SK-N-SH (cell line): ENCODE data around the gene TPP1. TPM values are rescaled to one million over a fixed set of nuclear protein-coding genes. Genes with fewer than 3 reads are reported as not detected.

ENCODE experiments used
- CTCF ChIA-PET: fragments of 300-600, 350-600 bp; formaldehyde crosslinking; extraction: SDS; loops from one replicate; lab custom pipeline; 2021; lab: Yijun Ruan, JAX
- POLR2A ChIA-PET: fragments of 350-600 bp; sonication (Branson Sonifier 250); formaldehyde crosslinking; extraction: SDS; loops from one replicate; lab custom pipeline; 2020; ENCODE audit warnings: antibody characterized with exemption, inconsistent platforms; lab: Yijun Ruan, JAX
- DNase-seq: peaks from one replicate; pipeline ENCODE4 v3.0.0; 2012
- H2AFZ ChIP-seq: fragments of 200-600 bp; sonication (generic); 2 replicates; pipeline ENCODE4 v1.8.1; 2016; ENCODE audit warnings: antibody characterized with exemption, mild to moderate bottlenecking, low read depth
- H3F3A ChIP-seq: fragments of 200-600 bp; sonication (generic); replicated peaks from 2 replicates; pipeline ENCODE3; 2016; ENCODE audit warnings: antibody characterized with exemption, mild to moderate bottlenecking; ENCODE audit not compliant: insufficient read depth
- H3K27ac ChIP-seq, 2 experiments: fragments of 200-500 bp in 1 of 2; fragments of 200-600 bp in 1 of 2; sonication (Bioruptor generic) in 1 of 2; sonication (generic), shearing (Covaris generic) in 1 of 2; 2 replicates each; pipeline versions ENCODE4 v1.5.1 to v1.6.1; 2014 to 2016; ENCODE audit warnings: low read depth in 2 of 2, inconsistent platforms in 1 of 2, low read length in 1 of 2, mild to moderate bottlenecking in 1 of 2, mixed read lengths in 1 of 2
- H3K27me3 ChIP-seq: fragments of 200-600 bp; sonication (generic), shearing (Covaris generic); 2 replicates; pipeline ENCODE4 v1.6.1; 2016; ENCODE audit warnings: mixed run types; ENCODE audit not compliant: insufficient read depth
- H3K36me3 ChIP-seq, 2 experiments: fragments of 200-500 bp in 1 of 2; fragments of 200-600 bp in 1 of 2; sonication (Bioruptor generic) in 1 of 2; sonication (generic) in 1 of 2; replicated peaks in 1 of 2; 2 replicates each; pipeline versions ENCODE3 to v1.5.1; 2014 to 2016; ENCODE audit warnings: low read length in 1 of 2, mild to moderate bottlenecking in 1 of 2; ENCODE audit not compliant: insufficient read depth in 2 of 2, control insufficient read depth in 1 of 2
- H3K4me1 ChIP-seq, 2 experiments: fragments of 200-500 bp in 1 of 2; fragments of 200-600 bp in 1 of 2; sonication (Bioruptor generic) in 1 of 2; sonication (generic), shearing (Covaris generic) in 1 of 2; 2 replicates each; pipeline versions ENCODE4 v1.5.1 to v1.6.1; 2014 to 2016; ENCODE audit warnings: low read depth in 1 of 2, low read length in 1 of 2, mixed run types in 1 of 2; ENCODE audit not compliant: insufficient read depth in 2 of 2, control insufficient read depth in 1 of 2
- H3K4me2 ChIP-seq: fragments of 200-600 bp; sonication (generic), shearing (Covaris generic); 2 replicates; pipeline ENCODE4 v1.6.1; 2017; ENCODE audit warnings: mixed run types
- H3K4me3 ChIP-seq, 2 experiments: fragments of 200-500 bp in 1 of 2; fragments of 200-600 bp in 1 of 2; sonication (Bioruptor generic) in 1 of 2; sonication (generic), shearing (Covaris generic) in 1 of 2; 2 replicates each; pipeline versions ENCODE4 v1.5.1 to v1.8.1; 2014 to 2016; ENCODE audit warnings: low read depth in 2 of 2, inconsistent platforms in 1 of 2, low read length in 1 of 2, mild to moderate bottlenecking in 1 of 2, mixed read lengths in 1 of 2, moderate library complexity in 1 of 2
- H3K79me2 ChIP-seq: fragments of 200-600 bp; sonication (generic); 2 replicates; pipeline ENCODE4 v1.8.1; 2017; ENCODE audit warnings: mild to moderate bottlenecking; ENCODE audit not compliant: insufficient read depth
- H3K9ac ChIP-seq: fragments of 200-600 bp; sonication (generic); 2 replicates; pipeline ENCODE4 v1.6.1; 2017; ENCODE audit warnings: mixed run types
- H3K9me2 ChIP-seq: fragments of 200-600 bp; sonication (generic); 2 replicates; pipeline ENCODE4 v1.6.1; 2017; ENCODE audit warnings: mixed run types
- H3K9me3 ChIP-seq: fragments of 200-600 bp; sonication (generic); 2 replicates; pipeline ENCODE4 v1.6.1; 2017; ENCODE audit warnings: mixed run types, mild to moderate bottlenecking, moderate library complexity
- H4K20me1 ChIP-seq: fragments of 200-600 bp; sonication (generic); 2 replicates; pipeline ENCODE4 v1.6.1; 2017; ENCODE audit warnings: mild to moderate bottlenecking, mixed run types; ENCODE audit not compliant: insufficient read depth
- CHD2 ChIP-seq: fragments of 150-350 bp; IDR thresholded peaks from 2 replicates; pipeline ENCODE4 v1.6.1; 2018; ENCODE audit warnings: low read length; ENCODE audit not compliant: partially characterized antibody
- CTCF ChIP-seq: fragments of 200-600 bp; sonication (generic); IDR thresholded peaks from 2 replicates; pipeline ENCODE4 v1.6.1; 2017; ENCODE audit warnings: antibody characterized with exemption, mild to moderate bottlenecking, moderate library complexity
- ELF1 ChIP-seq: IDR thresholded peaks from 2 replicates; pipeline ENCODE4 v1.4.0; 2012
- EP300 ChIP-seq, 2 experiments: IDR thresholded peaks; 2 replicates each; pipeline versions ENCODE4 v1.4.0 to v1.6.1; 2012; ENCODE audit warnings: borderline replicate concordance in 1 of 2, low read depth in 1 of 2, low read length in 1 of 2
- GABPA ChIP-seq: IDR thresholded peaks from 2 replicates; pipeline ENCODE4 v1.4.0; 2012; ENCODE audit warnings: low read depth, mild to moderate bottlenecking
- IRF3 ChIP-seq: fragments of 150-350 bp; IDR thresholded peaks from 2 replicates; pipeline ENCODE4 v1.6.1; 2016; ENCODE audit warnings: mild to moderate bottlenecking, low read depth, low read length
- NFIC ChIP-seq: IDR thresholded peaks from 2 replicates; pipeline ENCODE4 v1.4.0; 2012; ENCODE audit warnings: borderline replicate concordance
- NRF1 ChIP-seq: IDR thresholded peaks from 2 replicates; pipeline ENCODE4 v1.6.1; 2012; ENCODE audit warnings: low read depth, mild to moderate bottlenecking, low read length
- PBX3 ChIP-seq: IDR thresholded peaks from 2 replicates; pipeline ENCODE4; 2012
- RCOR1 ChIP-seq: fragments of 150-350 bp; IDR thresholded peaks from 2 replicates; pipeline ENCODE4 v1.6.1; 2017; ENCODE audit warnings: antibody characterized with exemption, low read length
- REST ChIP-seq: IDR thresholded peaks from 2 replicates; pipeline ENCODE4 v1.6.1; 2012; ENCODE audit warnings: mild to moderate bottlenecking, low read depth, low read length, moderate library complexity
- RFX5 ChIP-seq: IDR thresholded peaks from 2 replicates; pipeline ENCODE4 v1.6.1; 2012; ENCODE audit warnings: mild to moderate bottlenecking, improper control_type of control experiment, low read length
- SIN3A ChIP-seq: IDR thresholded peaks from 2 replicates; pipeline ENCODE4 v1.6.1; 2012; ENCODE audit warnings: low read depth, mild to moderate bottlenecking, low read length, moderate library complexity, borderline replicate concordance
- SMC3 ChIP-seq: IDR thresholded peaks from 2 replicates; pipeline ENCODE4 v1.6.1; 2012; ENCODE audit warnings: low read depth, low read length, improper control_type of control experiment
- TAF1 ChIP-seq: IDR thresholded peaks from 2 replicates; pipeline ENCODE4 v1.6.1; 2012; ENCODE audit warnings: low read depth, mild to moderate bottlenecking, low read length, moderate library complexity, borderline replicate concordance
- TEAD4 ChIP-seq: IDR thresholded peaks from 2 replicates; pipeline ENCODE4 v1.4.0; 2012; ENCODE audit warnings: mild to moderate bottlenecking, borderline replicate concordance; ENCODE audit not compliant: insufficient read depth
- USF1 ChIP-seq: IDR thresholded peaks from 2 replicates; pipeline ENCODE4 v1.4.0; 2012; ENCODE audit warnings: low read depth, borderline replicate concordance
- ZBTB33 ChIP-seq: IDR thresholded peaks from 2 replicates; pipeline ENCODE4 v1.4.0; 2012; ENCODE audit warnings: low read depth, borderline replicate concordance
- WGBS: methylation state at CpG from one replicate; pipeline ENCODE4 v1.1.6; 2017; ENCODE audit warnings: low lambda C conversion rate; 5-methylcytosine and 5-hydroxymethylcytosine counted together
- polyA plus RNA-seq, 3 experiments: library from polyadenylated mRNA; depleted of rRNA; stranded (reverse); fragments of >200 nt; gene quantifications; 2 replicates each; pipeline ENCODE4 v1.2.3, GENCODE V29; 2012

The TPP1 gene
- polyA plus RNA-seq, 1 of the 3 experiments (the other 2 are of a cell fraction), result 105 TPM

- Histone ChIP-seq H3K4me3 (no peak overlapping the region), H3K36me3 (peaks cover 0 to 28% of the 10 kb centered on the region in 2 experiments), H3K9me2 (no peaks in the 10 kb centered on the region), H4K20me1 (no peaks in the 10 kb centered on the region), H3K4me2 (no peak overlapping the region), H3K4me1 (no peaks in the 10 kb centered on the region), H2AFZ (no peak overlapping the region), H3K9me3 (no peaks in the 10 kb centered on the region), H3F3A (no peaks in the 10 kb centered on the region), H3K79me2 (no peaks in the 10 kb centered on the region), H3K27me3 (no peaks in the 10 kb centered on the region), H3K27ac (no peak overlapping the region), H3K9ac (no peak overlapping the region)
- 94% methylated on average over 81 of the region's 102 CpGs for WGBS
- no peak for DNase-seq
- ChIA-PET CTCF (interaction anchor here (0.9 to 1.2 kb wide), 2 partner anchors 10 to 53 kb away, joined by 3 read pairs; partner anchors contain the start of gene MRPL17), POLR2A (interaction anchor here (1.6 kb wide), 1 partner anchor 8 kb away, joined by 4 read pairs; no protein-coding TSS in a partner anchor)
- no peak for TF ChIP-seq ELF1
- no peak for TF ChIP-seq REST
- TF ChIP-seq RFX5, result no peak
- TF ChIP-seq NRF1, result no peak
- no peak for TF ChIP-seq RCOR1
- no peak for TF ChIP-seq GABPA
- no peak for TF ChIP-seq NFIC
- TF ChIP-seq ZBTB33, result no peak
- TF ChIP-seq SMC3, result no peak
- TF ChIP-seq IRF3, result no peak
- no peak for TF ChIP-seq USF1
- TF ChIP-seq CHD2, result no peak
- TF ChIP-seq EP300 (IDR thresholded peaks at IDR 0.05; ENCODE audit: borderline replicate concordance in 1 of 2, low read depth in 1 of 2, low read length in 1 of 2), result no peak
- TF ChIP-seq TEAD4, result no peak
- no peak for TF ChIP-seq TAF1
- TF ChIP-seq CTCF, result no peak
- TF ChIP-seq PBX3, result no peak
- no peak for TF ChIP-seq SIN3A
Measured at GRCh38 chr11:6629892-6630631, 10.8 kb upstream of the TPP1 start.
